ENCODE measurements around the gene ACSM3.

- TF ChIP-seq, protein P1, sequence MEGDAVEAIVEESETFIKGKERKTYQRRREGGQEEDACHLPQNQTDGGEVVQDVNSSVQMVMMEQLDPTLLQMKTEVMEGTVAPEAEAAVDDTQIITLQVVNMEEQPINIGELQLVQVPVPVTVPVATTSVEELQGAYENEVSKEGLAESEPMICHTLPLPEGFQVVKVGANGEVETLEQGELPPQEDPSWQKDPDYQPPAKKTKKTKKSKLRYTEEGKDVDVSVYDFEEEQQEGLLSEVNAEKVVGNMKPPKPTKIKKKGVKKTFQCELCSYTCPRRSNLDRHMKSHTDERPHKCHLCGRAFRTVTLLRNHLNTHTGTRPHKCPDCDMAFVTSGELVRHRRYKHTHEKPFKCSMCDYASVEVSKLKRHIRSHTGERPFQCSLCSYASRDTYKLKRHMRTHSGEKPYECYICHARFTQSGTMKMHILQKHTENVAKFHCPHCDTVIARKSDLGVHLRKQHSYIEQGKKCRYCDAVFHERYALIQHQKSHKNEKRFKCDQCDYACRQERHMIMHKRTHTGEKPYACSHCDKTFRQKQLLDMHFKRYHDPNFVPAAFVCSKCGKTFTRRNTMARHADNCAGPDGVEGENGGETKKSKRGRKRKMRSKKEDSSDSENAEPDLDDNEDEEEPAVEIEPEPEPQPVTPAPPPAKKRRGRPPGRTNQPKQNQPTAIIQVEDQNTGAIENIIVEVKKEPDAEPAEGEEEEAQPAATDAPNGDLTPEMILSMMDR (IDR thresholded peaks at IDR 0.05), result no peak
- no peak for TF ChIP-seq POLR2A (IDR thresholded peaks at IDR 0.05)
Measured at GRCh38 chr16:20818929-20819585, 55.2 kb downstream of the ACSM3 start.

Data from breast epithelium (tissue), 3 donors.